ENCODE results near the gene ZNF385B. TPM values are rescaled to one million over a fixed set of nuclear protein-coding genes. Genes with fewer than 3 reads are reported as not detected.

Gene ZNF385B
- total and polyA plus RNA-seq, 9 of the 15 experiments (the other 6 are each of a cell fraction or from before 2014, with no cell fraction given), result 0.50 TPM; not detected in 8

GRCh38 chr2:179818546-179818945 is 42.9 kb downstream of the ZNF385B start:
- Histone ChIP-seq H3K9me1 (ENCODE audit: control insufficient read depth, insufficient read depth, low read length) (no peaks in the 10 kb centered on the region), H3K79me2 (ENCODE audit: control insufficient read depth, insufficient read depth, low read length) (no peaks in the 10 kb centered on the region), H3K9me3 (replicated peaks; ENCODE audit: control insufficient read depth, insufficient read depth, low read depth, low read length) (no peaks in the 10 kb centered on the region), H4K20me1 (replicated peaks; ENCODE audit: control insufficient read depth, insufficient read depth, low read length) (no peaks in the 10 kb centered on the region), H2AFZ (ENCODE audit: low read depth, low read length) (peak overlapping the region; percentile 22; the same call in 1 of the 2 replicates), H3K4me3 (no peak overlapping the region), H3K4me2 (ENCODE audit: insufficient read depth, low read length) (no peak overlapping the region), H3K27ac (ENCODE audit: extremely low read depth, low read depth, low read length) (no peak overlapping the region), H3K9ac (ENCODE audit: insufficient read depth in 1 of 2, low read depth in 2 of 2, low read length in 2 of 2) (no peak overlapping the region), H3K36me3 (ENCODE audit: control insufficient read depth, insufficient read depth, low read length) (no peaks in the 10 kb centered on the region), H3K27me3 (ENCODE audit: control insufficient read depth in 2 of 2, insufficient read depth in 2 of 2, low read length in 2 of 2) (no peaks in the 10 kb centered on the region), H3K4me1 (replicated peaks in 1 of 2; ENCODE audit: control insufficient read depth in 2 of 2, insufficient read depth in 2 of 2, low read length in 2 of 2) (peaks cover 0 to 3% of the 10 kb centered on the region in 2 experiments; a peak in 1 of 5 replicates)
- no peak for FAIRE-seq
- peak; percentile 37; the same call in 1 of the 3 replicates for ATAC-seq
- DNase-seq (ENCODE audit: extremely low read depth in 1 of 4, low spot score in 3 of 4), result no peak
- in situ Hi-C loops (cut with MboI) (no loop called here), intact Hi-C loops (cut with micrococcal nuclease) (no loop called here)
- 8% methylated on average over 8 of the region's 8 CpGs for WGBS (ENCODE audit: insufficient coverage, low coverage, missing lambda C conversion rate)
- no TSS peak for BruUV-seq (replicated peaks)
- TF ChIP-seq RFX5 (IDR thresholded peaks at IDR 0.05; ENCODE audit: low read depth, low read length) (no peak), E2F3 (CRISPR knock-in tag; IDR thresholded peaks at IDR 0.05) (no peak), ZNF124 (CRISPR knock-in tag; IDR thresholded peaks at IDR 0.05) (no peak), ZNF224 (CRISPR knock-in tag; IDR thresholded peaks at IDR 0.05) (no peak), FOXJ3 (CRISPR knock-in tag; IDR thresholded peaks at IDR 0.05) (no peak), HLTF (IDR thresholded peaks at IDR 0.05) (no peak), KAT7 (CRISPR knock-in tag; IDR thresholded peaks at IDR 0.05; ENCODE audit: borderline replicate concordance) (no peak), POLR3A (IDR thresholded peaks at IDR 0.05; ENCODE audit: borderline replicate concordance, extremely low read depth, insufficient read depth, insufficient read length) (no peak), ZSCAN29 (IDR thresholded peaks at IDR 0.05) (no peak)
- TF ChIP-seq, protein P1, sequence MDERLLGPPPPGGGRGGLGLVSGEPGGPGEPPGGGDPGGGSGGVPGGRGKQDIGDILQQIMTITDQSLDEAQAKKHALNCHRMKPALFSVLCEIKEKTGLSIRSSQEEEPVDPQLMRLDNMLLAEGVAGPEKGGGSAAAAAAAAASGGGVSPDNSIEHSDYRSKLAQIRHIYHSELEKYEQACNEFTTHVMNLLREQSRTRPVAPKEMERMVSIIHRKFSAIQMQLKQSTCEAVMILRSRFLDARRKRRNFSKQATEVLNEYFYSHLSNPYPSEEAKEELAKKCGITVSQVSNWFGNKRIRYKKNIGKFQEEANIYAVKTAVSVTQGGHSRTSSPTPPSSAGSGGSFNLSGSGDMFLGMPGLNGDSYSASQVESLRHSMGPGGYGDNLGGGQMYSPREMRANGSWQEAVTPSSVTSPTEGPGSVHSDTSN (CRISPR knock-in tag; IDR thresholded peaks at IDR 0.05; ENCODE audit: low read depth), result no peak
- TF ChIP-seq, protein P1 (tag; conservative IDR thresholded peaks at IDR 0.05; ENCODE audit: low read depth), result no peak
- TF ChIP-seq, protein P2, sequence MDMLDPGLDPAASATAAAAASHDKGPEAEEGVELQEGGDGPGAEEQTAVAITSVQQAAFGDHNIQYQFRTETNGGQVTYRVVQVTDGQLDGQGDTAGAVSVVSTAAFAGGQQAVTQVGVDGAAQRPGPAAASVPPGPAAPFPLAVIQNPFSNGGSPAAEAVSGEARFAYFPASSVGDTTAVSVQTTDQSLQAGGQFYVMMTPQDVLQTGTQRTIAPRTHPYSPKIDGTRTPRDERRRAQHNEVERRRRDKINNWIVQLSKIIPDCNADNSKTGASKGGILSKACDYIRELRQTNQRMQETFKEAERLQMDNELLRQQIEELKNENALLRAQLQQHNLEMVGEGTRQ (CRISPR knock-in tag; IDR thresholded peaks at IDR 0.05), result no peak
- POLR2A ChIA-PET, result no interaction called here
- CTCF ChIA-PET (ENCODE audit: low intra/inter-chr PET ratio), result no interaction called here
